ENCODE data around the gene GSE1. TPM values are rescaled to one million over a fixed set of nuclear protein-coding genes. Genes with fewer than 3 reads are reported as not detected.

GSE1 gene
- polyA plus RNA-seq, 1 donor (not counting 4 experiments of a cell fraction or from before 2014, with no cell fraction given) = 5.0 TPM

- H2AFZ ChIP-seq (ENCODE audit: control insufficient read depth, low read length) = no peak overlapping the region
- dilution Hi-C loops (cut with MboI; ENCODE audit: extremely low pct_ligation_motif_present, low sequenced_read_pairs) = no loop called here
- FAIRE-seq = no peak
- H3K9me1 ChIP-seq (ENCODE audit: control insufficient read depth, extremely low read depth, insufficient read depth, low read length) = no peaks in the 10 kb centered on the region
- no peak overlapping the region for H3K4me3 ChIP-seq (ENCODE audit: control insufficient read depth in 2 of 3, extremely low read depth in 1 of 3, insufficient read depth in 2 of 3, low read depth in 1 of 3, low read length in 3 of 3)
- no peak for TF ChIP-seq EZH2 (IDR thresholded peaks at IDR 0.05; ENCODE audit: low read length)
- no peak for TF ChIP-seq CTCF (optimal IDR thresholded peaks at IDR 0.05 in 1 of 3, IDR thresholded peaks at IDR 0.05 in 1 of 3, conservative IDR thresholded peaks at IDR 0.05 in 1 of 3; ENCODE audit: extremely low read depth in 1 of 3, insufficient read depth in 2 of 3, low read length in 3 of 3)
- no peaks in the 10 kb centered on the region for H4K20me1 ChIP-seq (ENCODE audit: control insufficient read depth, extremely low read depth, insufficient read depth, low read length)
- H3K4me1 ChIP-seq (ENCODE audit: control insufficient read depth, extremely low read depth, insufficient read depth, low read length) = peaks cover 14% of the 10 kb centered on the region
- no peak overlapping the region for H3K4me2 ChIP-seq (ENCODE audit: control insufficient read depth, extremely low read depth, insufficient read depth, low read depth, low read length)
- DNase-seq (ENCODE audit: low read depth, low spot score) = no peak
- H3K27ac ChIP-seq (ENCODE audit: control insufficient read depth, insufficient read depth, low read length) = no peak overlapping the region
- H3K79me2 ChIP-seq (ENCODE audit: control insufficient read depth, insufficient read depth, low read length) = no peaks in the 10 kb centered on the region
- H3K36me3 ChIP-seq (ENCODE audit: control insufficient read depth in 2 of 2, extremely low read depth in 1 of 2, insufficient read depth in 2 of 2, low read length in 2 of 2) = peaks cover 0 to 4% of the 10 kb centered on the region in 2 experiments
- no peaks in the 10 kb centered on the region for H3K27me3 ChIP-seq (ENCODE audit: control insufficient read depth, extremely low read depth, insufficient read depth, low read length)
- H3K9me3 ChIP-seq (ENCODE audit: control insufficient read depth, low read depth, low read length) = no peaks in the 10 kb centered on the region
- no peak overlapping the region for H3K9ac ChIP-seq (ENCODE audit: control insufficient read depth, extremely low read depth, insufficient read depth, low read length)
Measured at GRCh38 chr16:85633438-85633743, 20.3 kb downstream of the GSE1 start.

- dilution Hi-C loops (cut with MboI; ENCODE audit: extremely low pct_ligation_motif_present, low sequenced_read_pairs) = no loop called here
- no peak overlapping the region for H3K4me2 ChIP-seq (ENCODE audit: control insufficient read depth, extremely low read depth, insufficient read depth, low read depth, low read length)
- no peaks in the 10 kb centered on the region for H4K20me1 ChIP-seq (ENCODE audit: control insufficient read depth, extremely low read depth, insufficient read depth, low read length)
- peaks cover 0 to 4% of the 10 kb centered on the region in 2 experiments for H3K36me3 ChIP-seq (ENCODE audit: control insufficient read depth in 2 of 2, extremely low read depth in 1 of 2, insufficient read depth in 2 of 2, low read length in 2 of 2)
- no peaks in the 10 kb centered on the region for H3K27me3 ChIP-seq (ENCODE audit: control insufficient read depth, extremely low read depth, insufficient read depth, low read length)
- no peak for DNase-seq (ENCODE audit: low read depth, low spot score)
- H3K9ac ChIP-seq (ENCODE audit: control insufficient read depth, extremely low read depth, insufficient read depth, low read length) = no peak overlapping the region
- H3K9me3 ChIP-seq (ENCODE audit: control insufficient read depth, low read depth, low read length) = no peaks in the 10 kb centered on the region
- H3K4me1 ChIP-seq (ENCODE audit: control insufficient read depth, extremely low read depth, insufficient read depth, low read length) = peaks cover 14% of the 10 kb centered on the region
- no peak overlapping the region for H3K27ac ChIP-seq (ENCODE audit: control insufficient read depth, insufficient read depth, low read length)
- no peak for TF ChIP-seq CTCF (optimal IDR thresholded peaks at IDR 0.05 in 1 of 3, IDR thresholded peaks at IDR 0.05 in 1 of 3, conservative IDR thresholded peaks at IDR 0.05 in 1 of 3; ENCODE audit: extremely low read depth in 1 of 3, insufficient read depth in 2 of 3, low read length in 3 of 3)
- no peak for TF ChIP-seq EZH2 (IDR thresholded peaks at IDR 0.05; ENCODE audit: low read length)
- no peak overlapping the region for H2AFZ ChIP-seq (ENCODE audit: control insufficient read depth, low read length)
- no peaks in the 10 kb centered on the region for H3K79me2 ChIP-seq (ENCODE audit: control insufficient read depth, insufficient read depth, low read length)
- no peaks in the 10 kb centered on the region for H3K9me1 ChIP-seq (ENCODE audit: control insufficient read depth, extremely low read depth, insufficient read depth, low read length)
- H3K4me3 ChIP-seq (ENCODE audit: control insufficient read depth in 2 of 3, extremely low read depth in 1 of 3, insufficient read depth in 2 of 3, low read depth in 1 of 3, low read length in 3 of 3) = no peak overlapping the region
- no peak for FAIRE-seq
Measured at GRCh38 chr16:85633888-85634287, 20.8 kb downstream of the GSE1 start.

All from keratinocyte (primary cell).